Rectal smooth muscle tissue (tissue), 1 donor: ENCODE data around the gene RNGTT.
"Not testable (repeated sequence)": the region's sequence is repeated elsewhere in the genome, so short reads cannot be mapped to it uniquely, and the experiment has no call there.

Experiments
- H3K27ac ChIP-seq: one replicate; pipeline ENCODE4 v1.7.0; 2013; ENCODE audit warnings: low read depth, low read length, inconsistent platforms
- H3K27me3 ChIP-seq: one replicate; pipeline ENCODE4 v1.7.0; 2013; ENCODE audit warnings: low read length; ENCODE audit not compliant: control insufficient read depth, insufficient read depth
- H3K36me3 ChIP-seq: one replicate; pipeline ENCODE4 v1.7.0; 2013; ENCODE audit warnings: low read length; ENCODE audit not compliant: control insufficient read depth, insufficient read depth
- H3K4me1 ChIP-seq: one replicate; pipeline ENCODE4 v1.7.0; 2013; ENCODE audit warnings: low read length; ENCODE audit not compliant: control insufficient read depth, insufficient read depth
- H3K4me3 ChIP-seq: one replicate; pipeline ENCODE4 v1.7.0; 2013; ENCODE audit warnings: low read length
- H3K9ac ChIP-seq: one replicate; pipeline ENCODE4 v1.7.0; 2013; ENCODE audit warnings: low read length

RNGTT gene

DNA sequence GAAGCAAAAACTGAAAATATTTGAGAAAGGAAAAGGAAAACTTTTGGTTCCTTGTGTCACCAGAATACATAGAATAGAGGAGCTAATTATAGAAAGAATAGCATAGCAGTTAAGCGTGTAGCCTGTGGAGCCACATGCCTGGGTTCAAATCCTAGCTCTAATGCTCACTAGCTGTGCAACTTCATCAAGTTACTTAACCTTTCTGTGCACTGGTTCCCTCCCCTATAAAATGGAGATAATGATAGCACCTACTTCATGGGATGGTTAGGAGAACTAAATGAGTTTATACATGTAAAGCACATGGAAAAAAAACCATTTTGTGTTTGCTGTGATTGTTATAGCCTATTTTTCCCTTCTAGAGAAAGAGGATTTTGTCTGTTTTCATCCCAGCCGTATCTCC, 24.5 kb upstream of the RNGTT start:
- Histone ChIP-seq H3K27me3 (no peaks in the 10 kb centered on the region), H3K36me3 (no peaks in the 10 kb centered on the region), H3K4me3 (no peak overlapping the region), H3K4me1 (no peaks in the 10 kb centered on the region), H3K27ac (no peak overlapping the region), H3K9ac (no peak overlapping the region)

DNA sequence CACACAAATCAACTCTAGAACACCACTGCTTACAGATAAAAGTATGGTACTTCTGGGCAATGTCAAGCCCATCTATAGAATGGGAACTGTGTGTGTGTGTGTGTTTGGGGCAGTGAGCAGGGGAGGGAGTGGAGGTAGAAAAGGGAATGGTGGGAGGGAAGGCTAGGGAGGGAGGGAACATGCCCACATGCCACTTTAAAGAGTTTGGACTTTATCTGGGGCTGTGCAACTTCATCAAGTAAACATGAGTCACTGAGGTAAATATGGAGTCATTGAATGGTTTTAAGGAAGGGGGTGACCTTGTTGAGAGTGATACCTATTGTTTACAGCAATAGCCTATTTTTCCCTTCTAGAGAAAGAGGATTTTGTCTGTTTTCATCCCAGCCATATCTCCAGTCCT, 22.5 kb upstream of the RNGTT start:
- Histone ChIP-seq H3K4me1 (no peaks in the 10 kb centered on the region), H3K4me3 (no peak overlapping the region), H3K36me3 (no peaks in the 10 kb centered on the region), H3K27ac (no peak overlapping the region), H3K27me3 (no peaks in the 10 kb centered on the region), H3K9ac (no peak overlapping the region)

DNA sequence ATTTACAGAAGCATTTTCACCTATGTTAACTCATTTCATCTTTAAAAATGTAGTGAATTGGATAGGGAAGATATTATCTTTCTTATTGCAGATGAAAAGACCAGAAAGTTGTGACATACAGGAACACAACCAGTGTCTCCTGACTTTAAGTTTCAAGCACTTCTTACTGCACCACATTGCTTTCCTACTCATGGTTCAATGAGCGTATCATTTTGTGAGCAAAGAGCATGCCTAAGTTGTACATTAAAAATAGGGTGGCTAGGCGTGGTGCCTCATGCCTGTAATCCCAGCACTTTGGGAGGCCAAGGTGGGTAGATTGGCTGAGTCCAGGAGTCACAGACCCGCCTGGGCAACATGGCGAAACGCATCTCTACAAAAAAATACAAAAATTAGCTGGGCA, 21.2 kb upstream of the RNGTT start:
- H3K36me3 ChIP-seq, result no peaks in the 10 kb centered on the region

DNA sequence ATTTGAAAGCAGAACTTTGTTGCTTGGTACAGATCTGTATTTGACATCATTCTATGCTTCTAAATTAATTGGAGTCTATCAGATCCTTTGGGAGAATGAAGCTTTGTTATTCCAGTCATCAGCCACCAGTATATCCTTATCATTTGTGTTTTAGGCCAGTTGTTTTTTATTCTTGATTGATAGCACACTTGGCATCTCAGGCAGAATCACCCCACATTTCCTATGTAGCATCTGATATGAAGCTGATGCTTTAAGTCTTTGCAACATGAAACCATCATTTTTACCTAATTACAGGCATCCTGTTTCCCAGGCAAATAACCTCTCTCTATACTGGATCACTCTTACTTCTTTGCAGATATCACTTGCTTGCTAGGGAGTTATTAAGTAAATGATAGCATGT, 20.7 kb upstream of the RNGTT start:
- no peak overlapping the region for H3K9ac ChIP-seq
- H3K4me1 ChIP-seq, result no peaks in the 10 kb centered on the region
- no peaks in the 10 kb centered on the region for H3K36me3 ChIP-seq
- H3K4me3 ChIP-seq, result no peak overlapping the region
- no peaks in the 10 kb centered on the region for H3K27me3 ChIP-seq
- no peak overlapping the region for H3K27ac ChIP-seq

More for the DNA sequence above, 21.2 kb upstream of the RNGTT start:
- no peaks in the 10 kb centered on the region for H3K4me1 ChIP-seq
- H3K27ac ChIP-seq, result no peak overlapping the region
- no peak overlapping the region for H3K9ac ChIP-seq
- H3K27me3 ChIP-seq, result no peaks in the 10 kb centered on the region
- no peak overlapping the region for H3K4me3 ChIP-seq

DNA sequence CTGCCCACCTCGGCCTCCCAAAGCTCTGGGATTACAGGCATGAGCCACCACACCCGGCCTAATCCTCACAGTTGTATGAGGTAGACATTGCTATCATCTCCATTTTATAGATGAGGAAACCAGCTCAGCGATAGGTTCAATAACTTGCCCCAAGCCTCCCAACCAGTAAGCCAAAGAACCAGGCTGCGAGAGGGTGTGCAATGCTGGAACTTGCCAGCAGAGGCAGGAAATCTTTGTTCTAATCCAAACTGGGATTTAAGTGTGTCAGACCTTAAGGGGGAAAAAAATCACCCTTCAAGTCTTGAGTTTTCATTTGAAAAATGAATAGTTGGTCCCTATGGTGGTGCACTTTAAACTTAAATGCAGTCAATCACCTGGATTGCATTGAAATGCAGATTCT, 20.1 kb upstream of the RNGTT start:
- H3K27ac ChIP-seq, result no peak overlapping the region
- H3K9ac ChIP-seq, result no peak overlapping the region
- H3K27me3 ChIP-seq, result no peaks in the 10 kb centered on the region
- H3K4me1 ChIP-seq, result no peaks in the 10 kb centered on the region
- no peak overlapping the region for H3K4me3 ChIP-seq
- H3K36me3 ChIP-seq, result no peaks in the 10 kb centered on the region

DNA sequence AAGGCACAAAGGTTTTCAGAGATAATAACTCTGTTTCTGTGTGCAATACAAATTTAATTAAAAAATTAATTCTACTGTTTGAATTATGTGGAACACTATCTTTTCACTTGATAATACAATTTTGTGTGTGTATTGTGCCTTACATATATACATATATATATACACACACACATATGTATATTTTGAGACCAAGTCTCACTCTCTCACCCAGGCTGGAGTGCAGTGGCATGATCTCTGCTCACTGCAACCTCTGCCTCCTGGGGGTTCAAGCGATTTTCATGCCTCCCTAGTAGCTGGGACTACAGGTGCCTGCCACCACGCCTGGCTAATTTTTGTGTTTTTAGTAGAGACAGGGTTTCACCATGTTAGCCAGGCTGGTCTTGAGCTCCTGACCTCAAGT, 19.7 kb upstream of the RNGTT start:
- H3K27me3 ChIP-seq, H3K4me3 ChIP-seq, H3K36me3 ChIP-seq, H3K9ac ChIP-seq, H3K27ac ChIP-seq, H3K4me1 ChIP-seq: not testable (repeated sequence)

DNA sequence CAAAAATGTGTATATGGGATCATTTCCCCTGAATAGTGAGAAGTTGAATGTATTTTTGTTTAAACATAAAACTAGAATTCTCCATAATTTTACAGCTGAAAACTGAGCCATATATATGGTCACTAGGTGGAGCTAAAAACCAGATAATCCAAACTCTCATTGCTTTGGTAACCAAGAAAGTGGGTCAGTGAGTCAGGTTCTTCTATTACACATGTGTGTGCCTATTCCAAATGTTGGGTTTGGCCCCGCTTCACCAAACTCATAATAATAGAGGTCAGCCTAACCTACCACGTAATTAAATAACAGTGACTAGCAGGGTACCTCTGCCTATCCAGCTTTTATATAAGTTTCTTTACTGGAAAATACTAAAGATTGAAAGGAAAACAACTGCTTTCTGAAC, 19.3 kb upstream of the RNGTT start:
- H3K4me1 ChIP-seq, result no peaks in the 10 kb centered on the region
- no peaks in the 10 kb centered on the region for H3K36me3 ChIP-seq
- H3K9ac ChIP-seq, result no peak overlapping the region
- H3K4me3 ChIP-seq, result no peak overlapping the region
- H3K27ac ChIP-seq, result no peak overlapping the region
- H3K27me3 ChIP-seq, result no peaks in the 10 kb centered on the region

DNA sequence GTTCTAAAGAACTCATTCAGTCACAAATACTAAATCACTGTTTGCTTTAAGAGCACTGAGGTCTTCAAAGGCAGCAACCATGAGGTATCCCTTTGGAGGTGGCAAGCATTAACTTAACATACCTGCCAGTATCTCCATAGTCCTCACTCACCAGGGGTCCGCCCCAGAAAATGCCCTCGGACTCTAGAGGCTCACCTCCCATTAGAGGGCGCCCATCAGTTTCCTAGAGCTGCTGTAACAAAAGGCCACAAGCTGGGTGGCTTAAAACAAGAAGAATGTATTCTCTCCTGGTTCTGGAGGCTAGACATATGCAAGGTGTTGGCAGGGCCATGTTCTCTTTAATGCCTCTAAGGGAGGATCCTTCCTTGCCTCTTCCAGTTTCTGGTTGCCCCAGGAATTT, 12.0 kb upstream of the RNGTT start:
- H3K9ac ChIP-seq, result no peak overlapping the region
- H3K36me3 ChIP-seq, result no peaks in the 10 kb centered on the region
- H3K27me3 ChIP-seq, result no peaks in the 10 kb centered on the region
- no peak overlapping the region for H3K4me3 ChIP-seq
- H3K4me1 ChIP-seq, result no peaks in the 10 kb centered on the region
- H3K27ac ChIP-seq, result no peak overlapping the region

DNA sequence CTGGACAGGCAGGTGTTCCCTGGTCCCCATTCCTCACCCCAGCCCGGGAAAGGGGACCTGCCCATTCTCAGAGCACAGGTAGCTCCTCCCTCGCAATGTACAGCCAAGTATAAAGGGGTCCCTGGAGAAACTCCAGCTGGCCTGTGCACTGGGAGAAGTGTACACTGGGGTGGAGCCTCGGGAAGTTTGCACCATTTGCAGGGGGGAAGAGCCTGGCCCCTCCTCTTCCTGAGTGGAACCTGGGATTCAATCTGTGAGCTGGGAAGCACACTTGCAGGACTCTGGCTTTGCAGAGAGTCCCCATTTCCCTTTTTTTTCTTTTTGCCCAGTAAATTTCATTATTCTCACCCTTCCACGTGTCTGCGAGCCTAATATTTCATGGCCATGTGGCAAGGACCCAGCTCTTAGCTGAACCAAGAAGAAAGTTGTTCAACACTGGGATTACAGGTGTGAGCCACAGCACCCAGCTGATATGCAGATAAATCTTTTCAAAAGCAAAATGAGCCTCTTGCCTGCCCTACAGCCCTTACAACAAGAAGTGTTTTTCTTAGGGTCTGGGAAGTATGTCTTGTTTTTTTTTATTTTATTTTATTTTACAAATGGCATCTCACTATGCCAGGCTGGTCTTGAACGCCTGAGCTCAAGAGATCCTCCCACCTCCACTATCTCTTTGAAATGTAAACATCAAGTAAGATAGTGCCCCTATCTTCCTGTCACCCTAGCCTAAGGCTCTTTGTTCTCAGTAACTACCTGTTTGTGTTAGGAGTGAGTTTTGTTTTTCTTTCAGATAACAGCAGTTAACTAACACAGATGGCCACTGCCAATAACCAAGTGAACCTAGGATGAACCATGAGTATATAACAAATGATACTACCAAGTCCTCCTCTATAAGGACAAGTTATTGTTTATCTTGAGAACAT, 9.3 kb upstream of the RNGTT start:
- Histone ChIP-seq H3K9ac (no peak overlapping the region), H3K4me3 (no peak overlapping the region), H3K36me3 (no peaks in the 10 kb centered on the region), H3K27me3 (no peaks in the 10 kb centered on the region), H3K27ac (no peak overlapping the region), H3K4me1 (no peaks in the 10 kb centered on the region)

DNA sequence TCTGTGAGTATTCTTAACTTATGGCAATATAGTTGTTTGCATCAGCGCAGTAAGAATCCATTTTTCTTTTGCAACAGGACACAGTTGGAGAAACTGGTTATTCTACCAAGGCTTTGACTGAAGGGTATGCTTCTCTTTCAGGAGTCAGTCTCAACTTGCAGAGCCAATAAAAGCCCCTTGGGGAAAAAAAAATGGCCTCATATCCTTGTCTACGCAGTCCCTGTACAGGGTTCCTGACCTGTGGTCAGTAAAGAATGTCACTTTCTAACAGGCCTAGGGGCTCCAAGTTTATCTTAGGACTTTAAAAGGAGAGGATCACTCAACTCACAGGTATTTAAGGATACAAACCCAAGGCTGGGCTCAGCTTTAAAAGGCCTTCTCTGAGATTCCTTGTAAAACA, 6.9 kb upstream of the RNGTT start:
- no peaks in the 10 kb centered on the region for H3K36me3 ChIP-seq
- no peaks in the 10 kb centered on the region for H3K4me1 ChIP-seq
- no peak overlapping the region for H3K27ac ChIP-seq
- no peak overlapping the region for H3K9ac ChIP-seq
- no peaks in the 10 kb centered on the region for H3K27me3 ChIP-seq
- H3K4me3 ChIP-seq, result no peak overlapping the region

DNA sequence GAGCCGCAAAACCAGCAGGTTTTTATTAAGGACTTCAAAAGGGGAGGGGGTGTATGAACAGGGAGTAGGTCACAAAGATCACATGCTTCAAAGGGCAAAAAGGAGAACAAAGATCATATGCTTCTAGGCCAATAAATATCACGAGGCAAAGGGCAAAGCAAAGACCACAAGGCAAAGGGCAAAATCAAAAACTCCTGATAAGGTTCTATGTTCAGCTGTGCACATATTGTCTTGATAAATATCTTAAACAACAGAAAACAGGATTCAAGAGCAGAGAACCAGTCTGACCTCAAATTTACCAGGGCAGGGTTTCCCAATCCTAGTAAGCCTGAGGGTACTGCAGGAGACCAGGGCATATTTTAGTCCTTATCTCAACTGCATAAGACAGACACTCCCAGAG, 5.8 kb upstream of the RNGTT start:
- not testable (repeated sequence) for H3K27me3 ChIP-seq, H3K4me3 ChIP-seq, H3K4me1 ChIP-seq, H3K36me3 ChIP-seq, H3K9ac ChIP-seq, H3K27ac ChIP-seq

DNA sequence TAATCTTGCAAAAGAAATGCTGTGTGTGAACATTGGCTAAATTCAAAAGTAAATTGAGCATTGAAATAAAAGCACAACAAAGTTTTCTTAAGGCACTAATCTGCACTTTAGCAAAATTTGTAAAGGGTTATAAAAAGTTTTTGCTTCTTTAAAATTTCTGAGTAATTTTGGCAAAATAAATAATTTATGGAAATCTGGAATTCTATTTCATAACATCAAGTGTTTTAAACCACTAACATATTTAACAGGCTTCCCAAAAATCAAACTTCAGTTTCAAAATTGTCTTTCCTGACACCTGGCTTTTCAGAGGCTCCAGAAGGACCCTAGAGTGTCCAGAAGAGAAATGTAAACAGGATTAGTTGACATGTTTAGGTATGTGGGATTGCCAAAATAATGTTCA, 4.5 kb upstream of the RNGTT start:
- H3K4me1 ChIP-seq, result no peaks in the 10 kb centered on the region
- H3K4me3 ChIP-seq, result no peak overlapping the region
- H3K27ac ChIP-seq, result no peak overlapping the region
- no peaks in the 10 kb centered on the region for H3K36me3 ChIP-seq
- no peaks in the 10 kb centered on the region for H3K27me3 ChIP-seq
- no peak overlapping the region for H3K9ac ChIP-seq

DNA sequence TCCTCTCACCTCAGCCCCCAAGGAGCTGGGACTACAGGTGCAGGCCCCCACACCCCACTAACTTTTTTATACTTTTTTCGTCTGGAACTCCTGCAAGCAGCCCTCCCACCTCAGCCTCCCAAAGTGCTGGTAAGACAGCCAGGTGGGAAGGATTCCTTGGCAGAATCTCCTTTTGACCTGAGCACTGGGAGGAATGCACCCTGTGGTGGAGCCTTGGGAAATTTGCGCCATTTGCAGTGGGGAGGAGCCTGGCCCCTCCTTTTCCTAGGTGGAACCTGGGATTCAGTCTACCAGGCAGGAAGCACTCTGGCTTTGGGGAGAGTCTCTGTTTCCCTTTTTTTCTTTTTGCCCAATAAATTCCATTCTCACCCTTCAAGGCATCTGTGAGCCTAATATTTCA, 2.3 kb upstream of the RNGTT start:
- Histone ChIP-seq H3K4me1 (no peaks in the 10 kb centered on the region), H3K36me3 (no peaks in the 10 kb centered on the region), H3K27ac (no peak overlapping the region), H3K9ac (no peak overlapping the region), H3K4me3 (no peak overlapping the region), H3K27me3 (no peaks in the 10 kb centered on the region)
